Mammary epithelial cell (primary cell): ENCODE data around the gene TOM1L2.

ENCODE experiments used
- EZH2 ChIP-seq: IDR thresholded peaks from 2 replicates; pipeline ENCODE4 v1.6.1; 2012; ENCODE audit warnings: low read length, inconsistent platforms, borderline replicate concordance
- TF ChIP-seq, protein P1 (sequence below), 2 donors: IDR thresholded peaks in 1 of 2; conservative IDR thresholded peaks in 1 of 2; 2 replicates each; pipeline ENCODE4 v1.5.1; 2011 to 2012; ENCODE audit warnings: inconsistent platforms in 2 of 2, low read length in 2 of 2, mild to moderate bottlenecking in 2 of 2, control low read depth in 1 of 2, low read depth in 1 of 2; ENCODE audit not compliant: insufficient read depth in 1 of 2; ENCODE audit errors: extremely low read depth in 1 of 2

DNA sequence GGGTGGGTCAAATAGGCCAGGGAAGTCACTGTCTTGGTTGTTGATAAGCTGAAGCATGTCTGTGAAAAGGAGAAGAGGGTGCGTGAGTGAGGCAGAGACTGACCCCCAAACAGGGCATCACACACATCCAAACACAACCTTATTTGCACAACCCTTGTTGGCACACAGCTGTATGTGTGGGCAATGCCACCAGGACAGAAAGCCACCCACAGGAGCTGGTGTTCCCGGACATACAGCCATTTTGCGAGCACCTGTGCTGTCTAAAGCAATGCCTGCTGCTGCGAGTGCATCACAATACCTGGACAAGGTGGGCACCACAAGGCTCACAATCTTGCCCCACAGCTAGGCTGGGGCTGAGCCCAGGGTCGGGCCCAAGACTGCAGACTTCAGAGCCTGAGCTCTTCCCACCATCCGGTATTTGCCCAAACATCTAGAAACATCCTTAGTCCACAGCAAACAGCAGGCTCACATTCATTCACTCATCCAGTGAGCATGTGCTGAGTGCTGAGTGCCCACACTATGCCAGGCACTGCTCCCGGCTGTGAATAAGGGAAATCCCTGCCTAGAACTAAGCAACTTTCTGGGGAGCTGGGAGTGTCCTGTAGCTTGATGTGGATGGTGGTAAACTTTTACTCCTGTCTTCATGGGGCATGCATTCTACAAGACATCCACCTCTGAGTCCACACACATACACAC lies 151.6 kb downstream of the TOM1L2 start:
- TF ChIP-seq, protein P1, sequence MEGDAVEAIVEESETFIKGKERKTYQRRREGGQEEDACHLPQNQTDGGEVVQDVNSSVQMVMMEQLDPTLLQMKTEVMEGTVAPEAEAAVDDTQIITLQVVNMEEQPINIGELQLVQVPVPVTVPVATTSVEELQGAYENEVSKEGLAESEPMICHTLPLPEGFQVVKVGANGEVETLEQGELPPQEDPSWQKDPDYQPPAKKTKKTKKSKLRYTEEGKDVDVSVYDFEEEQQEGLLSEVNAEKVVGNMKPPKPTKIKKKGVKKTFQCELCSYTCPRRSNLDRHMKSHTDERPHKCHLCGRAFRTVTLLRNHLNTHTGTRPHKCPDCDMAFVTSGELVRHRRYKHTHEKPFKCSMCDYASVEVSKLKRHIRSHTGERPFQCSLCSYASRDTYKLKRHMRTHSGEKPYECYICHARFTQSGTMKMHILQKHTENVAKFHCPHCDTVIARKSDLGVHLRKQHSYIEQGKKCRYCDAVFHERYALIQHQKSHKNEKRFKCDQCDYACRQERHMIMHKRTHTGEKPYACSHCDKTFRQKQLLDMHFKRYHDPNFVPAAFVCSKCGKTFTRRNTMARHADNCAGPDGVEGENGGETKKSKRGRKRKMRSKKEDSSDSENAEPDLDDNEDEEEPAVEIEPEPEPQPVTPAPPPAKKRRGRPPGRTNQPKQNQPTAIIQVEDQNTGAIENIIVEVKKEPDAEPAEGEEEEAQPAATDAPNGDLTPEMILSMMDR (conservative IDR thresholded peaks at IDR 0.05 in 1 of 2, IDR thresholded peaks at IDR 0.05 in 1 of 2; ENCODE audit: extremely low read depth in 1 of 2, insufficient read depth in 1 of 2, low read depth in 1 of 2, low read length in 2 of 2), result no peak
- TF ChIP-seq EZH2, result no peak
